Activated CD4-positive, alpha-beta T cell treated with anti-CD3 and anti-CD28 coated beads for 36 hours (primary cell): Measurements from ENCODE around the gene CLDND2. TPM values are rescaled to one million over a fixed set of nuclear protein-coding genes. Genes with fewer than 3 reads are reported as not detected.
"Not testable (repeated sequence)": the region's sequence is repeated elsewhere in the genome, so short reads cannot be mapped to it uniquely, and the experiment has no call there.

Experiments used
- ATAC-seq: fragments of 200-7000 bp; cut with Tn5 transposase; one replicate; pipeline ENCODE4 v1.10.0; 2021; ENCODE audit warnings: mild to moderate bottlenecking, moderate library complexity
- CTCF ChIA-PET: fragments of 350-600 bp; sonication (Branson Sonifier 250); formaldehyde crosslinking; loops from one replicate; lab custom pipeline; 2021; ENCODE audit warnings: antibody characterized with exemption; lab: Charles Lee
- POLR2A ChIA-PET: fragments of 350-600 bp; sonication (Branson Sonifier 250); formaldehyde crosslinking; loops from one replicate; lab custom pipeline; 2021; ENCODE audit warnings: antibody characterized with exemption, inconsistent platforms; lab: Charles Lee
- DNase-seq: peaks from one replicate; pipeline ENCODE4 v3.0.0-alpha.2; 2020
- H3K27ac Mint-ChIP-seq: one replicate; pipeline ENCODE4 v1.8.0; 2021; ENCODE audit warnings: mixed read lengths
- H3K27me3 Mint-ChIP-seq: one replicate; pipeline ENCODE4 v1.8.0; 2021; ENCODE audit warnings: mixed read lengths
- H3K36me3 Mint-ChIP-seq: one replicate; pipeline ENCODE4 v1.8.0; 2021; ENCODE audit warnings: low read depth, mixed read lengths
- H3K4me1 Mint-ChIP-seq: one replicate; pipeline ENCODE4 v1.8.0; 2021; ENCODE audit warnings: mixed read lengths
- H3K4me3 Mint-ChIP-seq: one replicate; pipeline ENCODE4 v1.8.0; 2021; ENCODE audit warnings: mild to moderate bottlenecking, moderate library complexity, mixed read lengths
- H3K9me3 Mint-ChIP-seq: one replicate; pipeline ENCODE4 v1.8.0; 2021; ENCODE audit warnings: low read depth, mixed read lengths
- intact Hi-C, 2 experiments: fragments of 100-400 bp; cut with DNase I in 1 of 2; cut with micrococcal nuclease in 1 of 2; formaldehyde crosslinking; loops; one replicate each; pipeline versions ENCODE4 v1.14.2 to v1.15.1; 2022 to 2024; cut with DNase I, micrococcal nuclease
- total RNA-seq, 2 experiments: library from RNA; stranded (reverse); gene quantifications; one replicate each; pipeline ENCODE4 v1.2.3, GENCODE V29; 2021

Gene CLDND2
- total RNA-seq, 2 experiments from 2014 or later, result 3.2 to 4.9 TPM

DNA sequence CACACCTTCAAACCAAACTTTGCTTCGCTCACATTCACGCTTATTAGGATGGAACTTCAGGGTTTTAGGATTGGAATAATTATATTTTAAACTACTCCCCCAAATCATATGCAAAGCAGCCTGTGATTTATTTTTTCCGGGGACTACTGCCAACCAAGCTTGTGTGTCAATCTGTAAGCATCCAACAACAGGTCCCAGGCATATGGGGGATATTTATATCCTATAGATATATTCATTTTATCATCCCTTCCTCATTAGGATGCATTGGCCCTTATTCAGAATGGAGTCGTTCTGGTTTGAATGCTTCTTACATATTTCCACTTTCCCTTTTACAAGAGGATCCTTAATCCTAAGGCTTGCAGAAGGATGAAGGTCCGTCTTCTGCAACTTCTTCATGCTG, 30.4 kb upstream of the CLDND2 start:
- H3K27ac Mint-ChIP-seq, result no peak overlapping the region
- DNase-seq (no peak), ATAC-seq (no peak)
- intact Hi-C loops, result loop anchor here in 1 of 2 experiments (10.0 kb wide), 1 partner anchor 584 kb away; no protein-coding TSS in a partner anchor
- ChIA-PET POLR2A (no interaction called here), CTCF (interaction anchor here (1.2 to 5.2 kb wide), 9 partner anchors 8 to 486 kb away, joined by 3 to 26 read pairs (median 6); partner anchors contain the start of gene SIGLEC10)
- no peak overlapping the region for H3K4me3 Mint-ChIP-seq
- peaks cover 51% of the 10 kb centered on the region for H3K36me3 Mint-ChIP-seq
- H3K27me3 Mint-ChIP-seq, result no peaks in the 10 kb centered on the region
- peaks cover 12% of the 10 kb centered on the region for H3K9me3 Mint-ChIP-seq
- H3K4me1 Mint-ChIP-seq, result peaks cover 24% of the 10 kb centered on the region

DNA sequence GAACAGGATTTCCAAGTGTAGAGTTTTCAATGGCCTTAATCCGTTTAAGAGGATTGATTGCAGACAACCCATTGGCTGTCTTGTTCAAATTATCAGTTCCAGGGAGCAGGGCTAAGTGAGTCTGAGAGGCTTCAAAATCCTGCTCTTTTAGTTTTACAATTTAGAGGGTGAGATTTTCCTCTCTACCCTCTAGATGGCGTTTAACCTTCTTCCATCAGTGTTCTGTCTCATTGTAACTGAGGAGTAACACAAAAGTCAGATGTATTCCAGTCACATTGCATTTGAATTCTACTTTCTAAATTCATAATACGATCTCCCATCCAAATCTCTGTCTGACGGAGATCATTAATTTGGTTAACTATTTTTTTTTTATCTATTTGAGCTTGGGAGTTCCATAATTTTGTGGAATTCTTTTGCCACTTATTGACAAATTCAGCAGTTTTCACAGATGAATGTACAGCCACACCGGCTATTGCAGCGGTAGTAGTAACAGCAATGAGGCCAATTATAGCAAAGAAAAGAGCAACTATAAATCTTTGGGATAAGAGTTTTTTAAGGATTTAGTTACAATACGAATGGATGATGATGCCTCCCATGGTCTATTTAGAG, 29.4 kb upstream of the CLDND2 start:
- no peaks in the 10 kb centered on the region for H3K27me3 Mint-ChIP-seq
- H3K4me3 Mint-ChIP-seq, result no peak overlapping the region
- DNase-seq, result no peak
- H3K27ac Mint-ChIP-seq, result no peak overlapping the region
- ChIA-PET POLR2A (no interaction called here), CTCF (interaction anchor here (0.7 to 5.2 kb wide), 16 partner anchors 9 to 487 kb away, joined by 3 to 26 read pairs (median 4); partner anchors contain the start of gene SIGLEC10)
- H3K4me1 Mint-ChIP-seq, result peaks cover 30% of the 10 kb centered on the region
- peaks cover 44% of the 10 kb centered on the region for H3K36me3 Mint-ChIP-seq
- intact Hi-C loops, result loop anchor here in 1 of 2 experiments (1.0 to 10.0 kb wide), 2 partner anchors 259 to 583 kb away; no protein-coding TSS in a partner anchor
- H3K9me3 Mint-ChIP-seq, result peaks cover 12% of the 10 kb centered on the region
- ATAC-seq, result no peak

DNA sequence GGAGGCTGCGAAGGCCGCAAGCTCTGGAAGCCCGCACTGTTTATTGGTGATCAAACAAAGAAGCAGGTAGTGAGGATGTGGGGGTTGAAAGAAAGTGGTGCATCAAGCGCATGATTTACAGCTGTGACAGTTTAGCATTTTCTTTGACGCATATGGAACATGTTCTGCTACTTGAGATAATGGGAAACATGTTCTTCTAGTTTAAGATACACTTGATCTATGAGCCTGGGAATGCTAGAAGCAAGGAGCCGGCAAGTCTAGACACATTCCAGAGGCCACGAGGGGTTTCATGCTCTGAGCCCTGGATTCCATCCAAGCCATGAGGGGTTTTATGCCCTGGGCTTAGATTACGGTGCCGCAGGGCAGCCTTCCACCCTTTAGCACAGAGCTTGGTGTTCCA, 28.6 kb upstream of the CLDND2 start:
- peaks cover 11% of the 10 kb centered on the region for H3K9me3 Mint-ChIP-seq
- ATAC-seq, POLR2A ChIA-PET, H3K4me3 Mint-ChIP-seq, H3K27me3 Mint-ChIP-seq, H3K27ac Mint-ChIP-seq, DNase-seq: not testable (repeated sequence)
- peaks cover 37% of the 10 kb centered on the region for H3K4me1 Mint-ChIP-seq
- intact Hi-C loops, result loop anchor here in 1 of 2 experiments (10.0 kb wide), 1 partner anchor 583 kb away; no protein-coding TSS in a partner anchor
- CTCF ChIA-PET, result interaction anchor here (0.6 to 5.2 kb wide), 15 partner anchors 20 to 257 kb away, joined by 3 to 26 read pairs (median 3); partner anchors contain the start of genes NKG7 and SIGLEC10
- peaks cover 38% of the 10 kb centered on the region for H3K36me3 Mint-ChIP-seq

DNA sequence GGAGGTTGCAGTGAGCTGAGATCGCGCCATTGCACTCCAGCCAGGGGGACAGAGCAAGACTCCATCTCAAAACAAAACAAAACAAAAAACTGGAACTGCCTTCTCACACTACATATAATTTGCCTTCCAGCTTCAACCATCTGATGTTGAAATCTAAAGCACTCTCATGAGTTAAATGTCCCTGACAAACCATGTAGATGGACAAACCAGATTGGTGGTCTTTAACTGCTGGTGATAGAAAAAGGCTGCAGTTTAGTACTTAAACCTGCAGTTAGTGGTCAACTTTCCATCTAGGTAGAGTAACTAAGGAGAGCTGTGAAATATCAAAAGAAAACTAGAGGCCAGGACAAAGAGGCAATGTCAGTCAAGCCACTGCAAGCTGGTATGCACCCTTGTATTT, 27.4 kb upstream of the CLDND2 start:
- Mint-ChIP-seq H3K36me3 (peaks cover 29% of the 10 kb centered on the region), H3K9me3 (peaks cover 2% of the 10 kb centered on the region), H3K4me1 (peaks cover 41% of the 10 kb centered on the region), H3K27ac (peak overlapping the region; percentile 47), H3K4me3 (peak overlapping the region; percentile 91), H3K27me3 (no peaks in the 10 kb centered on the region)
- intact Hi-C loops, result loop anchor here in 1 of 2 experiments (10.0 kb wide), 1 partner anchor 581 kb away; no protein-coding TSS in a partner anchor
- ChIA-PET POLR2A (interaction anchor here (0.7 to 1.2 kb wide), 3 partner anchors 30 to 1184 kb away, joined by 3 to 9 read pairs (median 5); partner anchors contain the start of gene ETFB), CTCF (interaction anchor here (0.7 to 5.2 kb wide), 10 partner anchors 11 to 265 kb away, joined by 3 to 26 read pairs (median 4); no protein-coding TSS in a partner anchor)
- no peak for DNase-seq
- no peak for ATAC-seq

DNA sequence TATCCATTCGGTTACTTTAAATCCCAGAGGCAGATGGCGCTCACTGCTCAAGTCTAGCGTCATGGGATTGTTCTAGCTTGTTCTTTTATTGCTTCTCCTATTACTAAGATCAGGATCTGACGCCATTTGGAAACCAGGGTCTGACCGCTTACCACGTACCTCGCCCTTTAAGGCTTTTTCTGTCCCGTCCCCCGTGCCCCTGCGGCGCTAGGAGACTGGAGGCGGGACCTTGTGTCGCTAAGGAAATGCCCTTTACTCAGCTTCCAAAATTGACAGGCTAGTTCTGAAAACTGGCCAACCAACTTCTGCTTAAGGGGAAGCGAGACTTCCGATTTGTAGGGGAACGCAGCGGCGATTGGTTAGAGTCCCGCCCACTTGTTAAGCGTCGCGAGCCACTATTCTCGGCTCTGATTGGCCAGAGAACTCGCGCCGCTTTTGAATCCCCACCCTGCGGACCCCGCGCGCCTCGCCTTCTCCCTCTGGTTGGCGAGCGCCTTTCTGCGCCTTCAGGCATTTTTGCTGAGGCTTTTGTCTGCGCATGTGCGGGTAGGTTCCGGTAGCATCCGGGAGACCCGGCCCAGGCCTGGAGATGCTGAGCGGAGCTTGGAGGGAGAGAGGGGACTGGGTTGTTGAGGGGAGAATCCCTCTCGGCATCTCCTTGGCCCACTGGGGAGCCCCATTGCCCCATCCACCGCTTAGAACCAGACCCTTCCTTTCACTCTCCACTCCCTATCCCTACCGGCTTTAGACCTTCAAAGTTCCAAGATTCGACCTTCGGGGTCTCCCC, 25.4 kb upstream of the CLDND2 start:
- intact Hi-C loops, result loop anchor here (1.0 to 10.0 kb wide), 14 partner anchors 21 to 883 kb away; partner anchors contain the start of genes CTU1 (in 1 of the 2), JOSD2 (in 1 of the 2) and SIGLEC10 (in 1 of the 2)
- Mint-ChIP-seq H3K27me3 (no peaks in the 10 kb centered on the region), H3K4me3 (peak overlapping the region; percentile 91), H3K36me3 (peaks cover 25% of the 10 kb centered on the region), H3K4me1 (peaks cover 44% of the 10 kb centered on the region), H3K9me3 (no peaks in the 10 kb centered on the region), H3K27ac (peak overlapping the region; percentile 96)
- ATAC-seq (peak; percentile 88), DNase-seq (peak; percentile 99)
- ChIA-PET POLR2A (interaction anchor here (1.1 to 2.5 kb wide), 6 partner anchors 16 to 171 kb away, joined by 3 to 11 read pairs (median 4); partner anchors contain the start of genes CLDND2 and NKG7), CTCF (interaction anchor here (0.5 to 2.5 kb wide), 17 partner anchors 13 to 275 kb away, joined by 3 to 21 read pairs (median 3); partner anchors contain the start of gene VSIG10L)

DNA sequence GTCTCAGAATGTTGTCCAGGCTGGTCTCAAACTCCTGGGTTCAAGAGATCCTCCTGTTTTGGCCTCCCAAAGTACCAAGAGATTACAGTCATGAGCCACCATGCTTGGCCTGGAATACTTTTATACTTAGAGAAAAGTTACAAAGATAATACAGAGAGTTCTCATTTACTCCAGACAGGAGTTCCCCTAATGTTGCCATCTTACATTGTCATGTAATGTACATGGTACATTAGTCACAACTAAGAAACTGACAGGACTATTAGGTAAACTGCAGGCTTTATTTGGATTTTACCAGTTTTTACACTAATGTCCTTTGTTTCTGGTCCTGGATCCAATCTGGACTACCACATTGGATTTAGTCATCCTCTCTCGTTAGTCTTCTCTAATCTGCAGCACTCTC, 23.9 kb upstream of the CLDND2 start:
- peak overlapping the region; percentile 14 for H3K4me3 Mint-ChIP-seq
- H3K27me3 Mint-ChIP-seq, result no peaks in the 10 kb centered on the region
- intact Hi-C loops, result loop anchor here in 1 of 2 experiments (10.0 kb wide), 1 partner anchor 578 kb away; no protein-coding TSS in a partner anchor
- POLR2A ChIA-PET, result no interaction called here
- CTCF ChIA-PET, result no interaction called here
- H3K27ac Mint-ChIP-seq, result peak overlapping the region; percentile 92
- no peak for ATAC-seq
- H3K9me3 Mint-ChIP-seq, result no peaks in the 10 kb centered on the region
- no peak for DNase-seq
- H3K4me1 Mint-ChIP-seq, result peaks cover 38% of the 10 kb centered on the region
- peaks cover 20% of the 10 kb centered on the region for H3K36me3 Mint-ChIP-seq

DNA sequence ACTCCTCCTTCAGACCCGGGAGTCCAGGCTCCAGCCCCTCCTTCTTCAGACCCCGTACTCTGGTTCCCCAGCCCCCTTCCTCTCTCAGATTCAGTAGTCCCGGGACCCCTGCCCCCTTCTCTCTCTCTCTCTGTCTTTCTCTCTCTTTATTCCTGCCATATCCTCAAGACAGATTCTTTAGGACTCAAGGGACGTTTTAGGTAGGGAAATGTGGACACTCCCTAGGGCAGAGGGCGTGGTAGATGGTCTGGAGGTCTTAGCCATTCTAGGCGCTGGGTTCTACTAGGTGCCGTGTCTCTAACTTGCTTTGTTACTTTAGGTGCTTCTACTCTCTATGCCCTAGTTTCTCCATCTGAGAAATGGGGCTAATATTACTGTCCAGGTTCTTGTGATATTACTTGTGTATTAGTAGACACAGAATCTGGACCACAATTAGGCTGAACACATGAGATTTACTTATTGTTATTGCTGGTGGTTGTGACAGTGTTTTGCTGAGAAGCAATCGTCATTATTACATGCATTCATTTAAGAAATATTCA, 22.3 kb upstream of the CLDND2 start:
- DNase-seq, result no peak
- ATAC-seq, result no peak
- Mint-ChIP-seq H3K4me3 (no peak overlapping the region), H3K27me3 (no peaks in the 10 kb centered on the region), H3K9me3 (no peaks in the 10 kb centered on the region), H3K36me3 (peaks cover 11% of the 10 kb centered on the region), H3K4me1 (peaks cover 32% of the 10 kb centered on the region), H3K27ac (peak overlapping the region; percentile 23)
- ChIA-PET CTCF (interaction anchor here (0.6 kb wide), 1 partner anchor 45 kb away, joined by 3 read pairs; no protein-coding TSS in a partner anchor), POLR2A (no interaction called here)
- intact Hi-C loops, result loop anchor here in 1 of 2 experiments (10.0 kb wide), 1 partner anchor 576 kb away; no protein-coding TSS in a partner anchor

DNA sequence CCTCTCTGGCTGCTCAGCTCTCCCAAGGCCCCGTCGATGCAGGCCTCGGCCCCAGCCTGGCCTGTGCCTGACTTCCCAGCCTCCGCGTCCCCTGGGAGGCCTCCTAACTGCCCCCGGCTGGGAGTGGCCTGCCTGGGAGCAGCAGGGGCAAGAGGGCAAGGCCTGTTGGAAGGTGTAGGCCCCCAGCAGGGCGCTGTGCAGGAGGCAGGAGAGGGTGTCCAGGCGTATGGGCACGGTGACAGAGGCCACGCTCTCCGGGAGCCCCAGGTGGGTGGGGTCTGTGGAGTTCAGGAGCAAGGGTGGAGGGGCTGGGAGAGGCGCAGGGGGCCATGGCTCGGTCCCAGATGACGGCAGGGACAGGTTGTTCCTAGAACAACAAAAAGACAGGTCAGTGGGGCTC, 20.3 kb upstream of the CLDND2 start:
- CTCF ChIA-PET, result interaction anchor here (0.9 to 1.7 kb wide), 3 partner anchors 18 to 51 kb away, joined by 3 read pairs; no protein-coding TSS in a partner anchor
- no peak overlapping the region for H3K4me3 Mint-ChIP-seq
- H3K4me1 Mint-ChIP-seq, result peaks cover 19% of the 10 kb centered on the region
- ATAC-seq (no peak), DNase-seq (no peak)
- no peaks in the 10 kb centered on the region for H3K36me3 Mint-ChIP-seq
- H3K27me3 Mint-ChIP-seq, result no peaks in the 10 kb centered on the region
- no peak overlapping the region for H3K27ac Mint-ChIP-seq
- no peaks in the 10 kb centered on the region for H3K9me3 Mint-ChIP-seq
- intact Hi-C loops, result no loop called here
- POLR2A ChIA-PET, result no interaction called here

DNA sequence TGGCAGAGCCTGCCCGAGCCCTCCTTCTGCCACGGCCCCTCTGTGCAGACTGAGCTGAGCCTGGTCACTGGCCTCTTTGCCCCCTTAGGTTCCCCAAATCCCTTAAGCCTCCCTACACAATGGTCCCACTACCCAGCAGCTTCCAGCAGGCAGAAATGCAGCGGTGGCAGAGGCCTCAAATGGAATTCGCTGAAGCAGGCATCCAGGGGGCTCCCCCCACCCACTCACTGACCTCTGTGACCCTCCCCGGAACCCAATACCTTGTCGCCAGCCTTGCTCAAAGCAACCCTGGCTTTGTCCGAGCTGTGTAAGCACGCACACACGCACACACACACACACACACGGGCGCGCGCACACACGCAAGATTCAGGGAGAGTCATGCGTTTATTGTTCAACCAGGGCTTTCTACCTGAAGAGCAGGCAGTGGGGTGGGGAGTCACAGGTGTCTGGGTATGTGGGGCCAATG, 19.2 kb upstream of the CLDND2 start, which contains the start of gene LIM2:
Gene LIM2 (minus strand): TSS at position 51 of the 466 bp plus-strand sequence. CDS start 531 bp downstream, outside the sequence.
- H3K4me1 Mint-ChIP-seq, result peaks cover 11% of the 10 kb centered on the region
- intact Hi-C loops, result no loop called here
- no peaks in the 10 kb centered on the region for H3K27me3 Mint-ChIP-seq
- ChIA-PET POLR2A (no interaction called here), CTCF (interaction anchor here (0.8 to 1.7 kb wide), 2 partner anchors 10 to 17 kb away, joined by 3 read pairs; no protein-coding TSS in a partner anchor)
- no peaks in the 10 kb centered on the region for H3K9me3 Mint-ChIP-seq
- no peaks in the 10 kb centered on the region for H3K36me3 Mint-ChIP-seq
- peak within 1 kb of the TSS; percentile 13 for H3K4me3 Mint-ChIP-seq
- DNase-seq, result peak; percentile 31
- H3K27ac Mint-ChIP-seq, result peak within 1 kb of the TSS; percentile 12
- no peak for ATAC-seq

DNA sequence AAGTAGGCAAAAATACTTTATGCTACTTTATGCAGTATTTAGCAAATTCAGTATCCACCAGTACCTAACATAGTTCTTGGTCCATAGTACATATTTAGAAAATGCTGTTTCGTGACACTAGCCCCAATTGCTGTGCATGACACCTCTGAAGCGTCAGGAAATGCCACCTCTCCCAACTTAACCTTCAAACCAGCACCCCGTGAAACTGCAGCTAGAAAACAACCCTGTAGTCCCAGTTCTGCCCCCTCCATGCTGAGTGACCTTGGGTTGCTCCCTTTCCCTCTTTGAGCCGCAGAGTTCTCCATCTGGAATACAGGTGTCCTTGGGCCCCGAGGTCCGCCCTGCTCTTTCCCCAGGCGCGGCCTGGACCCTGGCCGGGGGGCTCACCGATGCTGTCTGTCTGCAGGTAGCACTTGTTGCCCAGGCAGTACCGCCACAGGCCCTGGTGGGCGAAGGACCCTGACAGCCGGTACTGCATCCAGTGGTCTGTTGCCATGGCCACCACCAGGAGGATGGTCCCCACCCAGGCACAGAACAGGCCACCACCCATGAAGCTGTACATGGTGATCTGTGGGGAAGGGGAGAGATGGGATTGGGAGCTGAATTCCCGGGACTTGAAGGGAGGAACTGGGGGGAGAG, 18.2 kb upstream of the CLDND2 start:
- H3K27me3 Mint-ChIP-seq, result no peaks in the 10 kb centered on the region
- intact Hi-C loops, result no loop called here
- H3K27ac Mint-ChIP-seq, result peak overlapping the region; percentile 12
- H3K9me3 Mint-ChIP-seq, result peaks cover under 1% of the 10 kb centered on the region
- DNase-seq (no peak), ATAC-seq (no peak)
- ChIA-PET POLR2A (no interaction called here), CTCF (no interaction called here)
- H3K36me3 Mint-ChIP-seq, result no peaks in the 10 kb centered on the region
- H3K4me1 Mint-ChIP-seq, result peaks cover 6% of the 10 kb centered on the region
- H3K4me3 Mint-ChIP-seq, result peak overlapping the region; percentile 13
